ENCODE results near the gene MAD1L1.

MAD1L1 gene

DNA sequence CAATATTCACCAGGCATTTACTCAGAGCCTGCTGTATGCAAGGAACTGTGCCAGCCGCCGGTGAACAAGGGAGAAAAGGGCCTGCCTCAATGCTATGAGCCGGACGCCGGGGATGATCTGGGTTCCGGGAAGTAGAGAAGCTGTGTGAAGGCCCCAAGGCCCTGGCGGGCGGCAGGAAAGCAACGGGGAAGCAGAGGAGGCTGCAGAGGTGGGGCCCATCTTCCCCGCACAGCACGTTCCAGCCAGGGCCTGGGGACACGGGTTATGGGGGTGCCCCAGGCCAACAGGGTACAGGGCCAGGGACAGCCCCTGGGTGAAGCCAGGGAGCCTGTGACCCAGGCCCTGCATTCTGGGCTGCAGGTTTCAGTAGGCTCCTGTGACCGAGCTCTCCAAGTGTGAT is 179.3 kb downstream of the MAD1L1 start:
- DNase-seq, result no peak

DNA sequence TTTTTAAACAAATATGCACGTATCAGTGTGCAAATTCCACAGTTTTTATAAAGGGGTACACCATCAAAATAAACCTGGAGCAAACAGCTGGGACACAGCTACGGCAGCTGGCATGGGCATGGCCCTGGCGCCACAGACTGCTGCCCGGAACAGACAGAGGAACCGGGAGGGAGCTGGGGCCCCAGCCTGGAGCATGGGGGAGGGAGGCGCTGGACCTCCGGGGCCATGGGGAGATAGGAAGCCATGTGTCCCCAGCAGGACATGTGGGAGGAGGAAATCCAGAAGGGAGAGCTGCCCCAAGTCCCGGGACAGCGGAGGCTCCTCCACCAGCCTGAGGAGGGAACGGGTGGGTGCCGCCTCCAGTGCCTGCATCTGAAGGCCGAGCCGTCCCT is 180.1 kb downstream of the MAD1L1 start:
- no peak for DNase-seq

DNA sequence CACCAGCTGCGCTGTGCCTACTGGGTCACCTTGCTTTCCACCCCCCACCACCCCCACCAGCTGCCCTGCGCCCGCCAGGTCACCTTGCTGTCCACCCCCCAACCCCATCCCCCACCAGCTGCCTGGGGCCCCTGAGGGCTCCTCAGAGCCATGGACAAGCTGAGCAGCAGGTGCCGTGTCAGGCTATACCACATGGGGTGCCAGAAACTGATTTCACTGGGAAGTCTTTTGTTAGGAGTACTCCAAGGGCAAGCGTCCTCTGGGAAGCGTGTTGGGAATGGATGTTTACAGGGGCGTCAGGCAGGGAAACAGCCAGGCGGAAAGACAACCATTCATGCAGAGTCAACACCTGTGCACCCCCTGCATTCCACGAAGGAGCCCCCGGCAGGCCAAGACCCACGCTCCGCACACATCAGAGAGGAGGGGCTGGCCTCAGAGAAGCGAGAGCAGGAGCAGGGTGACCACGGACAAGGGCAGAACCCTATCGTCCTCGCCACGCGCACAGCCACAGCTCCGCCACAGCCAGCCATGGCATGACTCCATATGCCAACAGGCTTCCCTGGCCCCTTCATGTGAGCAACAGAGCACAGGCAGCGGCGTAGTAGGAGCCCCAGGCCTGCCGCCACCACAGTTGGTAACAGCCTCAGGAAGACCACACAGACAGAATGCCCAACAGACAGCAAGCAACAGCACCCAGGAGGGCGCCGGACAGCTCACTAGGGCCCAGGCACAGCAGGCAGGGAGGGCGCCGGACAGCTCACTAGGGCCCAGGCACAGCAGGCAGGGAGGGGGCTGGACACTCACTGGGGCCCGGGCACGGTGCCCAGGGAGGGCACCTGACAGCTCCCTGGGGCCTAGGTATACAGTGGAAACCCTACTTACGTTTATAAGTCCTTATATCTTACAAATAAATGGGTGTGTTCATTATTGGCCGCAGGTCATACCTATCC is 180.8 kb downstream of the MAD1L1 start:
- DNase-seq, result no peak

DNA sequence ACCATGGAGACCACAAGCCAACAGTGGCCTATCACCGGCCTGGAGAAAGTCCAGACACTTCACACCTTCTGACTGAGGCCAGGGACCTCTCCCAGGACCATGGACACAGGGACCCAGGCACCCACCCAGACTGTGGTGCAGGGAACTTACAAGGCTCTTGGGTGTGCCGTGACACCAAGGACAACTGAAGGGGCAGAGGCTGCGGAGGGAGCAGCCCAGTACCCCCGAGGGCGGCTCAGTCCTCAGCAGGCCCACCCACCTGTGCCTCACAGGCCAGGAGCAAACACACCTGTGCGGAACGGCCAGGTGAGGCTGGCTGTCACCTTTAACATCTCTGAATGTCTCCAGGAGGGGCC is 182.3 kb downstream of the MAD1L1 start:
- no peak for DNase-seq

DNA sequence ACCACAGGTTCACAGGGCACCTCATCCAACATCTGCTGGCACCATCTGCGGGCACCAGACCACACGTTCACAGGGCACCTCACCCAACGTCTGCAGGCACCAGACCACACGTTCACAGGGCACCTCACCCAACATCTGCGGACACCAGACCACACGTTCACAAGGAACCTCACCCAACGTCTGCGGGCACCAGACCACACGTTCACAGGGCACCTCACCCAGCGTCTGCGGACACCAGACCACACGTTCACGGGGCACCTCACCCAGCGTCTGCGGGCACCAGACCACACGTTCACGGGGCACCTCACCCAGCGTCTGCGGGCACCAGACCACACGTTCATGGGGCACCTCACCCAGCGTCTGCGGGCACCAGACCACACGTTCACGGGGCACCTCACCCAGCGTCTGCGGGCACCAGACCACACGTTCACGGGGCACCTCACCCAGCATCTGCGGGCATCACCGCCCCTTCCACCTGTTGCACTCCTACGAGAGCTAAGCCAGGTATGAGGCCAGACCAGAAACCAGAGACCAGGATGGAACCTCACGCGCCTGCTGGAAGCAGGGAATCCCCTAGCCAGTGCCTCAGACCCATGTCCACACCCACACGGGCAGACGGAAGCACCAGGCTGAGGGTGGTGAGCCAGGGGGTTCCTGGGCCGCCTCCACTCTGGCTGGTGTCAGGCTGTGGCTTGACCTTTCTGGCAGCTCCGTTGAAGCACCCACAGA is 182.8 kb downstream of the MAD1L1 start:
- no peak for DNase-seq

DNA sequence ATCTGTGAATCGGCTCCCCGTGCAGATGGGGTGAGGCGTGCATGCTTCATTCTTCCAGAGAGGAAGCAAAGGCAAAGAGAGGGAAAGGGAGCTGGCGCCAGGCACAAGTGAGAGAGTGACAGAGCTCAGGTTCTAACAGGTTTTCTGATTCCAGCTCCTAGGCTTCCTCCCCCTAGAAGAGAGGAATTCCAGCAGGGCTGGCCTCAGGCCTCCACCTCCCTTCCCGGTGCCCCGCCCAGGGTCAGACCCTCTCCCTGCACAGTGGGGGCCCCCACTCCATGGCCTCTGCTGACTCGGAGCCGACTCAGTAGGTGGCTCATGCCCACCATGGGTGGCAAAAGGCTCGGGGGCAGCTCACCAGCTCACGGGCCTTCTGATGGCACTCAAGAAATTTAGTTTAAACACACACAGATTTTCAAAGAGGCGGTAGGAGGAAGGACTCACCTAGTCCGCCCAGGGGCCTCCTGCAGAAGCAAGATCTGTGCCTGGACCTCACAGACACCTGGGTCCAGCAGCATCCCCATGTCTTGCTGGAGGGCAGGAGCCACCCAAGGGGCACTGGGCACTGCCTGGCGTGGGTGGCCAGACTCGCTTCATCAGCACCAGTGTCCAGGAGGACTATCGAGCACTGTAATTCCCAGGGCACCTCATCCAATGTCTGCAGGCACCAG is 183.5 kb downstream of the MAD1L1 start:
- DNase-seq, result no peak

DNA sequence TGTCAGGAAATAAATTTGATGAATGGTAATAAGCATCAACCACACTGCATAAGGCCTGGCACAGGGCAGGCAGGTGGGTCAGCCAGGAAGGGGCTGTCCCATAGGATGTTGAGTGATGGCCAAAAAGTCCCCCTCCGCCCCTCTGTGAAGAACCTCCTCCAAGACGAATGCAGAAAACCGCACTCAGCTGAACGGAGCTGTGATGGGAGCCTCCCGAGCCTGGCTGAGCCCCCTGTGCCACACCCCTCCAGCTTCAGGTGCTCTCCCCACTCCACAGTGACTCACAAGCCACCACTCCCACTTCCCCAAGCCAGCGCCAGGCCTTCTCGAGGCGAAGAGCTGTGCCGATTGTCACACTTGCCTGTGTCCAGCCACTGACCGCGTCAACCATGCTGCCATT is 184.2 kb downstream of the MAD1L1 start:
- no peak for DNase-seq

DNA sequence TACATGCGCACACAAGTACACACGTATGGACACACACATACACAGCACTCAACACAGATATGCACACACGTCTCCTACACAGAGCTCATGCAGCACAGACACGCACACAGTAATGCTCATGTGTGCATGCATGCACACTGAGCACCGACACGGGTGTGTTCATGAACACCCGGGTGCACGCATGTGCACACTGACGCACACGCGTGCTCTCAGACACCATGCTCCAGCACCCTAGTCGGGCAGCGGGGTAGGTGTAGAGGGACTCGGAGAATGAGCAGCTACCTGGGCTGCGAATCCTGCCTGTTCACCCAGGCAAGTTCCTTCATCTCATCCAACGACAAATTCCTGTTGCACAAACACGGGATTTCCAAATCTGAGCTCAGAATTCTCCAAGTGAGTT is 184.7 kb downstream of the MAD1L1 start:
- DNase-seq, result no peak

DNA sequence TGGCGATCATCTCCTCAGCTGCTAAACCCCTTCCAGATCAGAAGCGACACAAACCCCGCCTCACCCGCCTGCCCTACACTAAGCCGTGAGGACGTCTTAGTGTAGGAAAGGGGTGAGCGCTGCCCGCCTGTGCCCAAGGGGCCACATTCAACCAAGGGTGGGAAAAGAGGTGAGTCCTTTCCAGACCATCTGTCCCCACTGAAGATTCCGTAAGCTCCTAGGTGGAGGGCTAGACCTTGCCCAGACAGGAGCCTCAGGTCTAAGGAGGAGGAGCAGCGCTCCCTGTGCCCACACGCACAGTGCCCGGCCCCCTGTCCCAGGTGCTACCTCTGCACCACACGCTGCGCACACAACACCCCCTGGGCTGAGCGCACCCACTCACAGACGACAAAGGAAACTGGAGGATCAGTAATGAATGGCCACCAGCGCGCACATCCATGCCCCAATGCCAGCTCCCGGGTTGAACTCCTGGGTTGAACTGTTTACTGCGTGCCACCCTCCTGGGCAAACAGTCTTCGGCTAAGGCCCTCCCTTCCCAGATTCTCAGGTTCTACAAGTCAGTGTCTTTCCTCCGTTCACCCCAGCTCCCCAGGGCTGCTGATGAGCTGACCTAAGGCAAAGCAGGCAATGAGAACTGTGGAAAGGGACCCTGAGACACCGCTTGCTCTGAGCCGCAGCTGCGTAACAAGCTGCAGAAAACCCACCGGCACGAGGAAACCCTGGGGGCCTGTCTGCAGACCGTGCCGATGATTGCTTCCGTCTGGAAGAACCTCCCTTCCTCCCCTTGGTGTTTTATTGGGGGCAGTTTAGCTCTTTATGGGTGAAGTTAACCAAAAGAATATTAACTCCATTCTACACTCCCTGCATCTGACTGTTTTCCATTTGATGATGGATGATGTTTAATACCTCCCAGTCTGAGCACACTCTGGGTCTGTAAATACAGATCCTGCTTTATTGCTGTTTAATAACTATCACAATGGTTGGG is 185.9 kb downstream of the MAD1L1 start:
- DNase-seq, result no peak

DNA sequence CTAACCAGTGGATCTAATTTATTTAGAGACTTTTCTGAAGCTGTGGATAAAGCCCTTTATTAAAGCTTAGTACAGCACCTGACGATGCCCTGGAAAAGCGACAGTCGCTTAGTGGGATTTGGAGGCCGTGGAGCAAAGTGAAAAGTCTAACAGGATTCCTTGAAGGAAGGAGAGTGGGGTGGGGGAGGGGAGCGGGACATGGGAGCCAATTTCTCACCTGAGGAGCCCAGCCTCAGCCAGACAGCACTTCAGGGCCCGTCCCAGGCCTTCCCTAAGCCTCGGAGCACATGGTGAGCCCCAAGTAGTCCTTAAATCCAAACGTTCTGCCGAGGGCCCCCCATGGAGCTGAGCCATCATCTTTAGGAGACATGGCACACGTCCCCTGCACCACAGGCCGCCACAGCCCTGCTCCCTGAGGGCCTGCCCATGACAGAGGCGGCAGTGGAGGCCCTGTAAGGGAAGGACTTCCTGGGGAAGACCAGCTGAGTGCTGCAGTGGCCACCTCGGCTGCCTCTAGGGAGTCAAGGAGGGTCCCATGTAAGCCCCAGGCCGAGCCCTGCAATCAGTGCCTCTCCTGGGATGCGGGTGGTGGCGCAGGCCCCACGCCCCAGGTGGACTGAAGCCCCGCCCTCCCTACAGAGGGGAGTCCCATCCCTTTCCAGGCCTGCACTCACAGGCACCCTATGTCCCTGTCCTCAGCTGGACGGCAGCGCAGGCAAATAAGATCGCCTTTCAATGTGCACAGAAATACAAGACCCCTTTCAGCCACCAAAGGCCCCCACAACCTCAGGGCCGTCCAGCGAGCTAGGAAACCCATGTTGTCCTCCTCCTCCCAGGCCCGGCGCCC is 187.0 kb downstream of the MAD1L1 start:
- DNase-seq, result no peak

DNA sequence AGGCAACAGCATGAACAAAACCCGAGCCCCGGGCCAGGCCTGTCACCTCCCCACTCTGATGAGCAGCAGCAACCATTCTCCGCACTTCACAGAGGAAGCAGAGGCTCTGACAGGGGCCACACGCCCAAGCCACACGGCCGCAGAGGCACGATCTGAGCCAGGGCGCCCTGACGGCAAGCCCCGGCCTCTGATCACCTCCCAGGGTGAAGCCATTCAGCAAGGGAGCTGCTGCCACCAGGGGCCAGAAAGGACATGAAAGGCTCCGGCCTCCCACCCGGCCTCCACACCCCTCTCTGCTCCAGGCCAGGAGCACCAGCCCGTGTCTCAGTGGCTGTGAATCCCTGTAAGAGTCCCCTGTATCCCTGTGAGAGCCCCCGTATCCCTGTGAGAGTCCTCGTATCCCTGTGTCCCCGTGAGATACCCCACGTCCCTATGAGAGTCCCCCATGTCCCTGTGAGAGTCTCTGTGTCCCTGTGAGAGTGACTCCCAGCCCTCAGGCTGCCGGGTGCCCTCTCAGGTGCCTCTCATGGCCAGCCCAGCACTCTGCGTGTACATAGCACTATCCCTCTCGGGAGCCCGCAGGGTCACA is 187.8 kb downstream of the MAD1L1 start:
- no peak for DNase-seq

DNA sequence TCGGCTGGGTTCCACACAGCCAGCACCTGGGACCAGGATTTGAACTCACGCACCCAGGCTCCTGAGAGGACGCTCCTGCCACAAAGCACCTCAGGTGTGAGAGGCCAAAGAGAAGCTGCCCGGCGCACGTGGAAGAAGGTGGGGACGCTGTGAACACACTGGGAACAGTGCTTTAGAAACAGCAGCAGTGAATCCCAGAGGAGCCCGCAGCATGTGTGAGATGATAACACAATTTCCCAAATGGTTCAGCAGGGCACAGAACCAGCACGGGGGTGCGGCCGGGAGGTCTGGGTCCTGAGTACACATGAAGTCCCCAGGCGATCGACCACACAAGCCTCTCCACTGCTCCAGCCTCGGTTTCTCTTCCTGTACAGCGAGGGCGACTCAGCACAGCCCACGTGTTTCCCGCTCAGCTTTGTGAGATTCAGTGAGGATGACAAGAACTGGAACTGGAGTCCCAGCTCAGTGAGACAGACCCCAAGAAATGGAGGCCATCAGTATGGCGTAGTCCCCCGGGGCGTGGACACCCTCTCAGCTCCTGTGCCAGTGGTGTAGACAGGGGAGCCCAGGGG is 188.3 kb downstream of the MAD1L1 start:
- DNase-seq, result no peak

DNA sequence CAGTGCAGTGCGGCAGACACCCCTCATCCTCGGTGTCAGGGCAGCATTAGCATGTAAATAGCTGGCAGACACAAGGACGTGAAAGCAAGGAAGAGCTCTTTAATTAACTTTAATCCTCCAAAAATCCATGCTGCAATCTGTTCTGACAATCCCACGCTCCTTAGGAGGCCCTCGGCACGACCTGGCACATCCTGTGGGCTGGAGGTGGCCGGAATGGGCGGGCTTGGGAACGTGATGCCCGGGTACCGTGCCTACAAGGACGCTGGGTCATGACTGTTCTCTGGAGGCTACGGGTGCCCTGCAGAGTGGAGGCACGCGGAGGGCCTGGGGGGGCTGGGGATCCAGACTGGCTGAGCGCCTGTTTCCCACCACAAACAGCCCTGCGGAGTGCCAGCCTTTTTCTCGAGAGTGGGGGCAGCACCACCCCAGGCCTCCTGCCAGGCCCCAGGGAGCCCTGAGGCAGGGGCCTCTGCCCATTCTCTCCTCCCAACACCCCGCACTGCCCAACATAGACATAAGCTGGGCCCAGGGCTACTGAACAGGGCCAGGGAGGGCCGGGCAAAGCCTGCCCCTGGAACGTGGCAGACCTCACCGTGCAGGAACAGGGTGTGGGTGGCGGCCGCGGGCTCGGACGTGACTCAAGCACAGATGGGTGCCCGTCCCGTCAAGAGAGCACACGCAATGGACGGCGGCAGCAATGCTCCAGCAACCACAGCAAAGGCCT is 189.3 kb downstream of the MAD1L1 start:
- no peak for DNase-seq

DNA sequence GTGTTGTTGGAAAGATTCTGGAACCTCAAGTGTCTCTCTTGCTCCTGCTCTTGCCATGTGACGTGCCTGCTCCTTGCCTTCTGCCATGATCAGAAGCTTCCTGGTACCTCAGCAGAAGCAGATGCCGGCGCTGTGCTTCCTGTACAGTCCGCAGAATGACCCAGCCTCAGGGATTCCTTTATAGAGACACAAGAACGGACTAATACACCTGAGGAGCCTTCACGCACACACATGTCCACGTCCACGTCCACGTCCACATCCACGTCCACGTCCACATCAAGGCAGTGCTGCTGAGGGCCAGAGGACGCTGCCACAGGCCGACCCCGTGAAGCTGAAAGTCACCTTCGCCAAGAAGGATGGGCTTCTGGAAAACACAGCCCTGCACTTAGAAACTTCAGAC is 190.1 kb downstream of the MAD1L1 start:
- DNase-seq, result no peak

DNA sequence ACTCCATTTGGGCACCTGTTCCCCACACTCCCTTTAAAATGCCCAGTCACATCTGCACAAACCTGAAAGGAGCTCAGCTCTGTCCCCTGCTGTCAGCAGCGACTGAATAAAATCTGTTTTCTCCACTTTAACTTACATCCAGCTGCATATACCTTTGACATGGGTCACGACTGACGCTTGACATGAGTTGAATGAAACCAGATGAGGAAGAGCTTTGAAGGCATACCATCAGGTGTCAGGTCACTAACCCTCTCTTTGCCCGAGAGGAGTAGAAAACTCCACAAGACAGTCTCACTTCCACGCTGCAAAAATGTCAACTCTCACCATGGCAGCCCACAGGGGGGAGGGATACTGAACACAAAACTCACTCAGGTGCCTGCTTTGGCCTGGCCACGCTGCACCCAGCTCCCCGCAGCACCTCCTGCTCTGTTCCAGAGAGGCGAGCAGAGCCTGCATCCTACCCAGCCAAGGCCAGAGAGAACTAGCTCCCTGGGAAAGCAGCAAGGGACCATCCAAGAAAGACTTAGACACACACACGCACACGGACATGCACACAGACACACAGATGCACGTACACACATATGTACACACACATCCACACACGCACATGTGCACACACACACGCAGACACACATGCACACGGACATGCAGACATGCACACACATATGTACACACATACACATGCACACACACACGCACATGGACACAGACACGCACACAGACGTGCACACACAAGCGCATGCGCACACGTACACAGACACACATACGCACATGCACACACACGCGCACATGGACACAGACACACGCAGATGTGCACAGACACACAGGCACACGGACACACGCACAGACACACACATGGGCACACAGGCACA is 191.0 kb downstream of the MAD1L1 start:
- DNase-seq, result no peak

DNA sequence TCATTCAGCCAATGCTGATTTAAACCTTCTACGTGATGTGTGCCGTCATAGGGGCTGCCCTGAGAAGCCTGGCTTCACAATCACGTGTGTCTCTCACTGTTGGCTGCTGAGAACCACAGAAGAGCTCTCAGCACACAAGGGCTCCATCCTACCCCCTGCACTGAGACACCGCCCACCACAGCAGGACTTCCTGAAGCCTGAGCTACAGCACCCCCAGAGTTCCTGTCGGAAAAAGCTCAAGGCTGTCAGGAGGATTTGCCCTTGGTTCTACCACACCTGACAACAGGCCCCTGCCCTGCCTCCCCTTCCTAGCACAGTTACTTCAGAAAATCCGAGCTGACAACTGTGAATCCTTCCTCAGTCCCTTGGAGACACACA is 191.9 kb downstream of the MAD1L1 start:
- no peak for DNase-seq

DNA sequence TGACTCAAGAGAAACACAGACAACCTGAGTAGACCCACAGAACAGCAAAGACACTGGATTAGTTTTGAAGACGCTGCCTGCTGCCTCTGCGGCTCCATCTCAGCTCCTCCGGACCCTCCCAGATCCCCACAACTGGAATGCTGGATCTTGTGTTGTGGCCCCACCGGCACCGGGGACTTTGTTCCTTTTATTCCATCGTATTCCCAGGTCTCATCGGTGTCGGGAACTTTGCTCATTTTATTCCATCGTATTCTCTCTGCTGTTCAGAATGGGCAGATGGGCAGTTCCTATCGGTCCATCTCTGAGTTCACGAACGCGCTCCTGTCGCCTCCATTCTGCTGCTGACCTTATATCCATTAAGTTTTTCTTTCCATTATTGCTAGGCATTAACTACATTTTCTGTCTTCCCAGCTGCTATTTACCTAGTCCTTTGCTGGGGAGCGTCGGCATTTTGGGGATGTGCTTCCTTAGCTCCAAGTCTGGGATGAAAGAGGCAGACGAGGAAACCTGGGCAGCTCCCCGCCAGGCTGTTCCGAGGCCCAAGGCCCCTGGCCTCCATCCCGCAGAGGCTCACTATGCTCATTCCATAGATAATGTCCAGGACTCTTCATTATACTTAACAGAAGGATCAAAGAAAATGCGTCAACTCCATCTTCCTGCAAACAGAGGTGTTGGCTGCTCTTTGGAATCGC is 192.4 kb downstream of the MAD1L1 start:
- DNase-seq, result no peak

DNA sequence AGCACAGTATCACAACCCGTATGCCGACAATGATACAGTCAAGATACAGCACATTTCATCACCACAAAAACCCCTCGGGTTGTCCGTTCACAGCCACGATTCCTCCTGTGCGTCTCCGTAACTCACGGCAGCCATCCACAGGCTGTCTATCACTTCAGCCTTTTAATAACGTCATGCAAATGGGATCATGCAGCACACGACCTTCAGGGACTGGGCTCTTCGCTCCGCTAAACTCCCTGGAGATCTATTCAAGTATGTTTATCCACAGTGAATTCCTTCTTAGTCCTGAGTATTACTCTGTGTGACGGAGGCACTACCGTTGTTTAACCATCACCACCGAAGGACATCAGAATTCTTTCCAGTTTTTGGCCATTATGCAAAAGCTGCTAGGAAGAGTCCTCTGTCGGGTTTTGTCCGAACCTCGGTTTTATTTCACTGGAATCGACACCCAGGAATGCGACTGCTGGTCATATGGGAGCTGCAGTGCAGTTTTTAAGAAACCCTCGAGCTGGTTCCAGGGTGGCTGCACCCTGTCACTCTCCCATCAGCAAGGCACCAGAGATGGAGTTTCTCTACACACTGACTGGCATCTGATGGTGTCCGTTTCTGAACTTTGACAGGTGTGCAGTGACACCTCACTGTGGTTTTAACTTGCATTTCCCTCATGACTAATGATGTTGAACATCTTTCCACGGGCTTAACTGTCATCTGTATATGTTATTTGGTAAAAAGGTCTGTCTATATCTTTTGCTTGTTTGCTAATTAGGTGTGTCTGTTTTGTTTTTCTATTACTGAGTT is 193.6 kb downstream of the MAD1L1 start:
- DNase-seq, result no peak
